ENCODE data around the gene PMAIP1. TPM values are rescaled to one million over a fixed set of nuclear protein-coding genes. Genes with fewer than 3 reads are reported as not detected.

Gene PMAIP1
- total RNA-seq, 2 donors from 2014 or later = 0.22 to 0.75 TPM

DNA sequence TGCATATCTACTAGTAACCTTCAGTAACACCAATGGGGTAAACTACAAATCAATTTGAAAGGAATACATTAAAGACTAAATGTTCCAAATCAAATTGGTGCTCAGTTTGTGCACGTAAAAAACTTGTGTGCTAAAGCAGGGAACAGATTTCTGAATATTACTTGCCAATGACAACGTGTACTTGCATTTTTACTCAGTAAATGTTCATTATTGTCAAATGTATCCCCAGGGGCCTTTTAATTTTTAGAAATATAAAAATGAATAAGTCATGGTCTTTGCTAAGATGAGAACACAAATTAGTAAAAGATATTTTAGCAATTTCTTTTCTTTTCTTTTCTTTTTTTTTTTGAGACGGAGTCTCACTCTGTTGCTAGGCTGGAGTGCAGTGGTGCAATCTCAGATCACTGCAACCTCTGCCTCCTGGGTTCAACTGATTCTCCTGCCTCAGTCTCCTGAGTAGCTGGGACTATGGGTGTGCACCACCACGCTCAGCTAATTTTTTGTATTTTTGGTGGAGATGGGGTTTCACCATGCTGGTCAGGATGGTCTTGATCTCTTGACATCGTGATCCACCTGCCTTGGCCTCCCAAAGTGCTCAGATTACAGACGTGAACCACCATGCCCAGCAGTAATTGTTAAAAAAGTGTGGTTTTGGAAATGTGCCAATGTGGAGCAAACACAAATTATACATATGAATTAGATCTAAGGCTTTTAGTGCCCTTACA lies 52.6 kb downstream of the PMAIP1 start:
- no peak for DNase-seq (ENCODE audit: low spot score)
- TF ChIP-seq, protein P1, sequence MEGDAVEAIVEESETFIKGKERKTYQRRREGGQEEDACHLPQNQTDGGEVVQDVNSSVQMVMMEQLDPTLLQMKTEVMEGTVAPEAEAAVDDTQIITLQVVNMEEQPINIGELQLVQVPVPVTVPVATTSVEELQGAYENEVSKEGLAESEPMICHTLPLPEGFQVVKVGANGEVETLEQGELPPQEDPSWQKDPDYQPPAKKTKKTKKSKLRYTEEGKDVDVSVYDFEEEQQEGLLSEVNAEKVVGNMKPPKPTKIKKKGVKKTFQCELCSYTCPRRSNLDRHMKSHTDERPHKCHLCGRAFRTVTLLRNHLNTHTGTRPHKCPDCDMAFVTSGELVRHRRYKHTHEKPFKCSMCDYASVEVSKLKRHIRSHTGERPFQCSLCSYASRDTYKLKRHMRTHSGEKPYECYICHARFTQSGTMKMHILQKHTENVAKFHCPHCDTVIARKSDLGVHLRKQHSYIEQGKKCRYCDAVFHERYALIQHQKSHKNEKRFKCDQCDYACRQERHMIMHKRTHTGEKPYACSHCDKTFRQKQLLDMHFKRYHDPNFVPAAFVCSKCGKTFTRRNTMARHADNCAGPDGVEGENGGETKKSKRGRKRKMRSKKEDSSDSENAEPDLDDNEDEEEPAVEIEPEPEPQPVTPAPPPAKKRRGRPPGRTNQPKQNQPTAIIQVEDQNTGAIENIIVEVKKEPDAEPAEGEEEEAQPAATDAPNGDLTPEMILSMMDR (IDR thresholded peaks at IDR 0.05) = no peak
- H3K36me3 ChIP-seq = no peaks in the 10 kb centered on the region
- H3K9me3 ChIP-seq = no peaks in the 10 kb centered on the region
- no peaks in the 10 kb centered on the region for H3K4me1 ChIP-seq
- no peak overlapping the region for H3K4me3 ChIP-seq
- no peaks in the 10 kb centered on the region for H3K27me3 ChIP-seq
- H3K27ac ChIP-seq = no peak overlapping the region

Other genes with a start within 250 kb of the PMAIP1 start
- gene CCBE1, start 202.6 kb upstream of the PMAIP1 start, total RNA-seq = under 1 TPM; 0.44 to 0.94 TPM

All from right atrium auricular region (tissue), 2 donors.